Gastroesophageal sphincter (tissue), 4 donors: ENCODE measurements around the gene ZNF248. TPM values are rescaled to one million over a fixed set of nuclear protein-coding genes. Genes with fewer than 3 reads are reported as not detected.

Experiments
- ATAC-seq: fragments of 150-250 bp; one replicate; pipeline ENCODE4 v1.9.1; 2016; ENCODE audit warnings: mild to moderate bottlenecking, moderate library complexity
- H3K27ac ChIP-seq, 4 donors: fragments of 200-600 bp; sonication (generic) in 3 of 4; 1 replicate in 3 of 4; 2 replicates in 1 of 4; pipeline ENCODE4 v1.5.1; 2016 to 2019
- H3K27me3 ChIP-seq: fragments of 200-600 bp; sonication (generic); one replicate; pipeline ENCODE4 v1.5.1; 2019
- H3K36me3 ChIP-seq, 2 donors: fragments of 200-600 bp; sonication (generic); one replicate each; pipeline ENCODE4 v1.5.1; 2019; ENCODE audit warnings: control low read depth in 1 of 2
- H3K4me1 ChIP-seq, 3 donors: fragments of 200-600 bp; sonication (generic); 1 replicate in 2 of 3; 2 replicates in 1 of 3; pipeline ENCODE4 v1.5.1; 2016 to 2019; ENCODE audit warnings: control low read depth in 2 of 3
- H3K4me3 ChIP-seq, 2 donors: fragments of 200-600 bp; sonication (generic); one replicate each; pipeline ENCODE4 v1.5.1; 2019; ENCODE audit warnings: mild to moderate bottlenecking in 1 of 2, moderate library complexity in 1 of 2
- H3K9me3 ChIP-seq, 3 donors: fragments of 200-600 bp; sonication (generic); one replicate each; pipeline ENCODE4 v1.5.1; 2017 to 2019; ENCODE audit warnings: control low read depth in 2 of 3
- CTCF ChIP-seq, 4 experiments: fragments of 200-600 bp in 2 of 4; fragments of 450-650 bp in 2 of 4; sonication (generic) in 1 of 4; IDR thresholded peaks; one replicate each; pipeline ENCODE4 v1.5.1; 2017 to 2019; ENCODE audit warnings: antibody characterized with exemption in 4 of 4, mild to moderate bottlenecking in 2 of 4, moderate library complexity in 2 of 4
- EP300 ChIP-seq: sonication (generic); formaldehyde crosslinking; IDR thresholded peaks from one replicate; pipeline ENCODE4 v1.6.1; 2017; ENCODE audit warnings: antibody characterized with exemption, mild to moderate bottlenecking
- POLR2A ChIP-seq, 2 donors: fragments of 450-650 bp; IDR thresholded peaks; one replicate each; pipeline ENCODE4 v1.6.1; 2017; ENCODE audit warnings: antibody characterized with exemption in 2 of 2, mild to moderate bottlenecking in 2 of 2, moderate library complexity in 1 of 2
- POLR2AphosphoS5 ChIP-seq: sonication (generic); formaldehyde crosslinking; IDR thresholded peaks from one replicate; pipeline ENCODE4 v1.6.1; 2017; ENCODE audit warnings: antibody characterized with exemption
- WGBS, 2 donors: methylation state at CpG; one replicate each; pipeline ENCODE4 v1.1.5; 2018; ENCODE audit warnings: low coverage in 1 of 2; 5-methylcytosine and 5-hydroxymethylcytosine counted together
- total RNA-seq, 4 donors: library from RNA; depleted of rRNA; stranded (reverse); fragments of >200 nt; gene quantifications; one replicate each; pipeline ENCODE4 v1.1.0, GENCODE V29; 2016

Gene ZNF248
- total RNA-seq, 4 donors from 2014 or later = 15.9 to 28.9 (median 22.2) TPM

- H3K27me3 ChIP-seq = no peaks in the 10 kb centered on the region
- no peak overlapping the region for H3K27ac ChIP-seq
- H3K4me3 ChIP-seq = no peak overlapping the region
- no peaks in the 10 kb centered on the region for H3K4me1 ChIP-seq
- H3K9me3 ChIP-seq = no peaks in the 10 kb centered on the region
- H3K36me3 ChIP-seq = no peaks in the 10 kb centered on the region
- WGBS, 2 donors = 81 to 83% methylated on average over 3 to 4 of the region's 4 CpGs
- TF ChIP-seq POLR2A (IDR thresholded peaks at IDR 0.05) (no peak), POLR2AphosphoS5 (no peak), EP300 (no peak), CTCF (IDR thresholded peaks at IDR 0.05) (no peak)
- no peak for ATAC-seq
These were observed 15.5 kb upstream of the ZNF248 start for GRCh38 chr10:37872955-37873354.

GRCh38 chr10:37872283-37872682 is 14.9 kb upstream of the ZNF248 start:
- Histone ChIP-seq H3K4me3 (no peak overlapping the region), H3K36me3 (no peaks in the 10 kb centered on the region), H3K4me1 (no peaks in the 10 kb centered on the region), H3K27me3 (no peaks in the 10 kb centered on the region), H3K27ac (no peak overlapping the region), H3K9me3 (no peaks in the 10 kb centered on the region)
- ATAC-seq = no peak
- TF ChIP-seq POLR2AphosphoS5 (no peak), EP300 (no peak), POLR2A (IDR thresholded peaks at IDR 0.05) (no peak), CTCF (IDR thresholded peaks at IDR 0.05) (no peak)
- 73 to 80% methylated on average over 5 of the region's 5 CpGs for WGBS, 2 donors

DNA sequence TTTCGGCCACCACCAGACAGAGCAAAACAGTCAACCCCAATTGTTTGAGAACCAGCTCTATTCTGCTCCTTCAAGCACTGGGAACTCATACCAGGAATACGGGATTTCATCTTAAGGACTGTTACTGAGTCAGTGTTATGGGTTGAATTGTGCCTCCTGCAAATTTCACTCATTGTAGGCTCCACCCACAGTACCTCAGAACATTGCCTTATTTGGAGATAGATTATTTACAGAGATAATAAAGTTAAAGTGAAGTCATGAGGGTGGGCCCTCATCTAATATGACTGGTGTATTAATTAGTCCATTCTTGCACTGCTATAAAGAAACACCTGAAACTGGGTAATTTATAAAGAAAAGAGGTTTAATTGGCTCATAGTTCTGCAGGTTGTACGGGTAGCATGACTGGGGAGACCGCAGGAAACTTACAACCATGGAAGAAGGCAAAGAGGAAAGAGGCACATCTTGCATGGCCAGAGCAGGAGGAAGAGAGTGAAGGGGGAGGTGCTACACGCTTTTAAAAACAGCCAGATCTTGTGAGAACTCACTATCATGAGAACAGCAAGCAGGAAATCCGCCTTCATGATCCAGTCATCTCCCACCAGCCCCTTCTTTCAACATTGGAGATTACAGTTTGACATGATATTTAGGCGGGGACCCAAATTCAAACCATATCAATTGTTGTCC is 14.3 kb upstream of the ZNF248 start:
- no peaks in the 10 kb centered on the region for H3K9me3 ChIP-seq
- no peak overlapping the region for H3K27ac ChIP-seq
- no peaks in the 10 kb centered on the region for H3K27me3 ChIP-seq
- H3K4me1 ChIP-seq = no peaks in the 10 kb centered on the region
- no peak for ATAC-seq
- no peaks in the 10 kb centered on the region for H3K36me3 ChIP-seq
- 68 to 76% methylated on average over 7 of the region's 7 CpGs for WGBS, 2 donors
- TF ChIP-seq CTCF (IDR thresholded peaks at IDR 0.05) = no peak
- no peak for TF ChIP-seq EP300
- no peak for TF ChIP-seq POLR2A (IDR thresholded peaks at IDR 0.05)
- no peak for TF ChIP-seq POLR2AphosphoS5
- H3K4me3 ChIP-seq = no peak overlapping the region

DNA sequence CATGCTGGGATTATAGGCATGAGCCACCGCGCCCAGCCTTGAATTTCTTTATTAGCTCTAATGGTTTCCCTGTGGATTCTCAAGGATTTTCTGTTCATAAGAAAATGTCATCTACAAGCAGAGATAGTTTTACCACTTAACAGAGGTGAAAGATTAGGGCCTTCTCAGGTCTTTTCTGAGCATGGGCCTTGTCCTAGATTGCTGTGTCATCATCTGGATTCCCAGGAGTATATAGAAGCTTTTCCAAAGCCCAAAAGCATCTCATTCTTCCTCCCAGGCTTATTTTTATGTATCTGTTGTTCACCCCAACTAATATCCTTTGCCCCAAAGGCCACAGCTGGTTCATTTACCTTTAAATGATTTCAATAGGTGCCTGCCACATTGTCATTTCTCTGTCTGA is 13.7 kb upstream of the ZNF248 start:
- H3K9me3 ChIP-seq = no peaks in the 10 kb centered on the region
- no peak overlapping the region for H3K4me3 ChIP-seq
- no peaks in the 10 kb centered on the region for H3K27me3 ChIP-seq
- H3K36me3 ChIP-seq = no peaks in the 10 kb centered on the region
- no peak for ATAC-seq
- TF ChIP-seq POLR2A (IDR thresholded peaks at IDR 0.05) = no peak
- no peak for TF ChIP-seq CTCF (IDR thresholded peaks at IDR 0.05)
- no peak for TF ChIP-seq EP300
- TF ChIP-seq POLR2AphosphoS5 = no peak
- WGBS, 2 donors = 72% methylated on average over 2 of the region's 2 CpGs; no CpG with 5 or more reads in 1 of the 2 donors
- no peaks in the 10 kb centered on the region for H3K4me1 ChIP-seq
- no peak overlapping the region for H3K27ac ChIP-seq

DNA sequence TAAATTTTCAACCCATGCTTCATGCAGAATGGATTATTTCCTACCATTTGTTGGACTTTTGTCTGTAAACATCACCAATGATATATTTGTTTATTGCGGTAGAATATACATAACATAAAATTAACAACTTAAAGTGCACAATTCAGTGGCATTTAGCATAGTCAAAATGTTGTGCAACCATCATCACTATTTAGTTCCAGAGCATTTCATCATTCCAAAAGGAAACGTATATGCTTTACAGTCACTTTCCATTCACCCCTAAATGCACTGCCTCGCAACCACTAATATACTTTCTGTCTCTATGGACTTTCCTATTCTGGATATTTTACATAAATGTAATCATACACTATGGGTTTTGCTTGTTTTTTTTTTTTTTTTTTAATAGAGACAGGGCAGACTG is 11.4 kb upstream of the ZNF248 start:
- no peaks in the 10 kb centered on the region for H3K27me3 ChIP-seq
- no peaks in the 10 kb centered on the region for H3K4me1 ChIP-seq
- H3K4me3 ChIP-seq = no peak overlapping the region
- ATAC-seq = no peak
- WGBS, 2 donors = 80 to 90% methylated on average over 3 of the region's 3 CpGs
- TF ChIP-seq EP300 (no peak), POLR2AphosphoS5 (no peak), POLR2A (IDR thresholded peaks at IDR 0.05) (no peak), CTCF (IDR thresholded peaks at IDR 0.05) (no peak)
- H3K36me3 ChIP-seq = no peaks in the 10 kb centered on the region
- H3K27ac ChIP-seq = no peak overlapping the region
- H3K9me3 ChIP-seq = no peaks in the 10 kb centered on the region
